ENCODE results near the gene CENPP.
A peak's percentile ranks its signal among the peaks of the same experiment; 100 is the strongest.

Gene CENPP

DNA sequence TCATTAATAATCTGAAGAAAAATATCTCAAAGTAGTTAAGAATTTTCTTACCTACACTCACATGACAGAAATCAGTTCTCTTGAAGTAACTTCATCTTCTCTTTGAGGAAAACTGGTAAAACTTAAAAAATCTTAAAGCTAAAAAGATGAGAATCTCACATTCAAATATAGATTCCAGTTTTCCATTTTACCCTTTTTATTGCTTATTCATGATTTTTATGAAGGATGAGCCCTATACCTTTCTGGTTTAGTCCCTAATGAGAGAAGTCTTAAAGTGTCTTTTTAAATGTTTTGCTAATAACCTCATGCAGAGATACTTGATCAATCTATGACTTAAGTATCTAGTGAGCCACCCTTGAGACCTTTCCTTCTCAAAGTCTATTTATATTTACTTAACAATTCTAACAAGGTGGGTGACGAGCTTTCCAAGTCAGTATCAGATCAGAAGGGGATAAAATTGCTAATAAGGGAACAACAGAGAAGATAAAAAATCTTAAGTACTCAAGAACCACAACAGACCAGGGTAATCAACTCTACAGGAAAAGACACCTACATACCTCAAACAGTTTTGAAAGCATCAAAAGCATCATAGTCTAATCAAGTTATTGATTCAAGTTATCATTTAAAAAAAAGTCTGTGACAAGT lies 34.8 kb upstream of the CENPP start:
- Histone ChIP-seq H3K36me3 (ENCODE audit: control insufficient read depth, insufficient read depth, low read length) (peaks cover 3% of the 10 kb centered on the region; the same call in 1 of the 2 replicates), H3K27me3 (replicated peaks; ENCODE audit: control insufficient read depth, insufficient read depth, low read length) (no peaks in the 10 kb centered on the region), H3K4me3 (replicated peaks; ENCODE audit: low read depth, low read length) (no peak overlapping the region)
- TF ChIP-seq, protein P1, sequence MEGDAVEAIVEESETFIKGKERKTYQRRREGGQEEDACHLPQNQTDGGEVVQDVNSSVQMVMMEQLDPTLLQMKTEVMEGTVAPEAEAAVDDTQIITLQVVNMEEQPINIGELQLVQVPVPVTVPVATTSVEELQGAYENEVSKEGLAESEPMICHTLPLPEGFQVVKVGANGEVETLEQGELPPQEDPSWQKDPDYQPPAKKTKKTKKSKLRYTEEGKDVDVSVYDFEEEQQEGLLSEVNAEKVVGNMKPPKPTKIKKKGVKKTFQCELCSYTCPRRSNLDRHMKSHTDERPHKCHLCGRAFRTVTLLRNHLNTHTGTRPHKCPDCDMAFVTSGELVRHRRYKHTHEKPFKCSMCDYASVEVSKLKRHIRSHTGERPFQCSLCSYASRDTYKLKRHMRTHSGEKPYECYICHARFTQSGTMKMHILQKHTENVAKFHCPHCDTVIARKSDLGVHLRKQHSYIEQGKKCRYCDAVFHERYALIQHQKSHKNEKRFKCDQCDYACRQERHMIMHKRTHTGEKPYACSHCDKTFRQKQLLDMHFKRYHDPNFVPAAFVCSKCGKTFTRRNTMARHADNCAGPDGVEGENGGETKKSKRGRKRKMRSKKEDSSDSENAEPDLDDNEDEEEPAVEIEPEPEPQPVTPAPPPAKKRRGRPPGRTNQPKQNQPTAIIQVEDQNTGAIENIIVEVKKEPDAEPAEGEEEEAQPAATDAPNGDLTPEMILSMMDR (IDR thresholded peaks at IDR 0.05; ENCODE audit: insufficient read depth, low read length, poor library complexity, severe bottlenecking): no peak
- DNase-seq (ENCODE audit: extremely low read depth, insufficient read length): no peak

DNA sequence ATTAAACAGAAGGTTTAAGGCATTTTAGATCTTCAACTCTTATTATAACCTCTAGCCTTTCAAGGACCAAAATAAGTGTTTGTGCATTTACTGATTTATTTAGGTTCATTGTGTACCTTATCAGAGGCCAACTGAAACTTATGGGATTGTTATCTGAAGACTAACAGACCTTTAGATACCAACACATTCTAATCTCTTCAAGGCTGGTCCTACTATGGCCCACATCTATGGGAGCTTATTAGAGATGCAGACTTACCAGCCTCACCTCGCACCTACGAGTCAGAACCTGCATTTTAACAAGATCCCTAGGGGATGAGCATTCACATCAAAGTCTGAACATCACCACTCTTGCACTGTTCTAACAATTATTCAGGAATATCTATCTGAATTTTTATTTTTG lies 34.2 kb upstream of the CENPP start:
- DNase-seq (ENCODE audit: extremely low read depth, insufficient read length): no peak
- Histone ChIP-seq H3K36me3 (ENCODE audit: control insufficient read depth, insufficient read depth, low read length) (peaks cover 3% of the 10 kb centered on the region), H3K27me3 (replicated peaks; ENCODE audit: control insufficient read depth, insufficient read depth, low read length) (no peaks in the 10 kb centered on the region), H3K4me3 (replicated peaks; ENCODE audit: low read depth, low read length) (peak overlapping the region; percentile 96; the same call in 1 of the 2 replicates)
- TF ChIP-seq, protein P1 (IDR thresholded peaks at IDR 0.05; ENCODE audit: insufficient read depth, low read length, poor library complexity, severe bottlenecking): no peak

DNA sequence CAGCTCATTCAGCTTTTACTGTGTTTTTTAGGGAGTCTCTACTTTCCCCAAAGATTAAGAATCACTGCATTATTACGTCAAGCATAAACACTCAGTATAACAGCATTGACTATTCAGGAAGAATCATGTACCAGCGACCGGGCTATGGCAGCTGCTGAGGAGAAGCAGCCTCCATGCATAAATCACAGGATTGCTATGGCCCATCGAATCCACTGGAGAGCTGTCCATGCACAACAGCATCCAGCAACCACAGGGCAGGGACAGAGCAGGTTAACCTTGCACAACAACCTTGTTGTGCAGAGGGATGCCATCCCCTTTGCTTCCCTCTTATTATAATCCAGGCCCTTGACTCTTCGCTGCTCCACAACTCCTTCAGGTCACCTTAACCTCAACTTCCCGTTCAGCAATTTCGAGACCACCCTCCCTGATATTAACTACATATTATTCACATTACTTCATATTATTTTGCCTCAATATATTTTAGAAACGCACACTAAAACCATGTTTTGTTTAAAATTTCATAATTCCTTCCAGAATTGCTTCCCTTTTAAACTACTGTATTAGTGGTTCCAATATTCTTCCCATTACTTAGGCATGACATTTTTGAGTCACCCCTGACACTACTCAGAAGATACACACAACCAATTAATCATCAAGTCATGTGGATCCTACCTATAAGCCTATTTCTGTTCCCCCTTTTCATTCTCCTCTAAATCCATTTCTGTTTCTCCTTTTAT lies 33.2 kb upstream of the CENPP start:
- Histone ChIP-seq H3K36me3 (ENCODE audit: control insufficient read depth, insufficient read depth, low read length) (peaks cover 3% of the 10 kb centered on the region), H3K27me3 (replicated peaks; ENCODE audit: control insufficient read depth, insufficient read depth, low read length) (no peaks in the 10 kb centered on the region), H3K4me3 (replicated peaks; ENCODE audit: low read depth, low read length) (peak overlapping the region; percentile 96)
- TF ChIP-seq, protein P1 (IDR thresholded peaks at IDR 0.05; ENCODE audit: insufficient read depth, low read length, poor library complexity, severe bottlenecking): no peak
- DNase-seq (ENCODE audit: extremely low read depth, insufficient read length): no peak

DNA sequence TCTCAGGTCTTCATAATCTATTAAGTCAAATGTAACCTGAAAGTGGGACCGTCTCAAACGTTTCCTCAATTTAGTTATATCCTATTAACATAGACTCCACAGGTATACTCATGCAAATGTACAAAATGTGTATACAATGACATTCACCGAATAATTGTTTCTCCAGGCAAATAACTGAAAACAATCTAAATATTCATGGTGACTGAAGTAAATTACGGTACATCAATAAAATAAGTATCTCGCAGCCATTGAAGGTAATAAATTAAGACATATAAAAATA lies 32.7 kb upstream of the CENPP start:
- peaks cover 4% of the 10 kb centered on the region for H3K36me3 ChIP-seq (ENCODE audit: control insufficient read depth, insufficient read depth, low read length)
- DNase-seq (ENCODE audit: extremely low read depth, insufficient read length): no peak
- no peaks in the 10 kb centered on the region for H3K27me3 ChIP-seq (replicated peaks; ENCODE audit: control insufficient read depth, insufficient read depth, low read length)
- H3K4me3 ChIP-seq (replicated peaks; ENCODE audit: low read depth, low read length): peak overlapping the region; percentile 96
- TF ChIP-seq, protein P1 (IDR thresholded peaks at IDR 0.05; ENCODE audit: insufficient read depth, low read length, poor library complexity, severe bottlenecking): no peak

DNA sequence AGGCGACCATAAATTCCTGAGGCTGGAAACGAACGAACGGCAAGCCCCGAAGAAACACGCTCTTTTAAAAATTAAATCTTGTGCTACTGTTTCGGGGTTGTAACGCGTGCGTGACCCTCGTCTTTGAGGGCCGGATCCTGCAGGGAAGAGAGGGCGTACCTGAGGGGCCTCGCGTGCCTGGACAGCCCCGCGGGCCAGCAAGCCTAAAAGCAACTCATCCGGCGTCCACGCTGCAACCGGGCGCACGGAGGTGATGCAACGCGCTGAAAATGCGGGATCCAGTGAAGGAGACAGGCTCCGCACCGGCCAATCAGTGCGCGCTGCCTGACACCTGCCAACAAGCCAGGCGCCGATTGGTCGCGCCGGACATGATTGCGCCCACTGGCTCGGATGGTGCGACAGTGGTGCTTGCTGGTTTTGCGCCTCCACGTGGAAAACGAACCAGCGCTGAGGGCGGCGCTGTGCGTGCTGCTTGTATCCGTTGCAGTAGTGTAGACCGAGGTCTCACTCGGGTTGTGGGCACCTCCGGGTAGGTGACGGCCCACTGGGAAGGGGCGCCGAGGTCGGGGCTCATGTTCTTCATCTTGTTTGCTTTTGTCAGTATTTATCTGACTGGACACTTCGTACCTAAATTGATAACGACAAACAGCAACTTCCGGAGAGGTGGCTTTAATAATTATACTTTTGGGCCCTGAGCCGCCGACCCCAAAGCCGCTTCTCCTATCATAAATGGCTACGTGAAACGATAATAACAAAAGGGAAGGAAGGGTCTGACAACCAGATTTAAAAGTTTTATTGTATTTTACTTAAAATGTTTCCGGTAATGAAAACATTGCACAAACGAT lies 32.1 kb upstream of the CENPP start, which contains the start of gene IARS1:
Gene IARS1, minus strand, starts transcription at position 246 of the 845 bp plus-strand sequence. CDS start 4,278 bp downstream, outside the sequence.
- DNase-seq (ENCODE audit: extremely low read depth, insufficient read length): peak; percentile 100
- TF ChIP-seq, protein P1 (IDR thresholded peaks at IDR 0.05; ENCODE audit: insufficient read depth, low read length, poor library complexity, severe bottlenecking): peak; percentile 38
- peak within 1 kb of the TSS; percentile 96 for H3K4me3 ChIP-seq (replicated peaks; ENCODE audit: low read depth, low read length)
- H3K27me3 ChIP-seq (replicated peaks; ENCODE audit: control insufficient read depth, insufficient read depth, low read length): no peaks in the 10 kb centered on the region
- H3K36me3 ChIP-seq (ENCODE audit: control insufficient read depth, insufficient read depth, low read length): peaks cover 3% of the 10 kb centered on the region
